ENCODE measurements around the gene LAMA2.

- TF ChIP-seq, protein P1, sequence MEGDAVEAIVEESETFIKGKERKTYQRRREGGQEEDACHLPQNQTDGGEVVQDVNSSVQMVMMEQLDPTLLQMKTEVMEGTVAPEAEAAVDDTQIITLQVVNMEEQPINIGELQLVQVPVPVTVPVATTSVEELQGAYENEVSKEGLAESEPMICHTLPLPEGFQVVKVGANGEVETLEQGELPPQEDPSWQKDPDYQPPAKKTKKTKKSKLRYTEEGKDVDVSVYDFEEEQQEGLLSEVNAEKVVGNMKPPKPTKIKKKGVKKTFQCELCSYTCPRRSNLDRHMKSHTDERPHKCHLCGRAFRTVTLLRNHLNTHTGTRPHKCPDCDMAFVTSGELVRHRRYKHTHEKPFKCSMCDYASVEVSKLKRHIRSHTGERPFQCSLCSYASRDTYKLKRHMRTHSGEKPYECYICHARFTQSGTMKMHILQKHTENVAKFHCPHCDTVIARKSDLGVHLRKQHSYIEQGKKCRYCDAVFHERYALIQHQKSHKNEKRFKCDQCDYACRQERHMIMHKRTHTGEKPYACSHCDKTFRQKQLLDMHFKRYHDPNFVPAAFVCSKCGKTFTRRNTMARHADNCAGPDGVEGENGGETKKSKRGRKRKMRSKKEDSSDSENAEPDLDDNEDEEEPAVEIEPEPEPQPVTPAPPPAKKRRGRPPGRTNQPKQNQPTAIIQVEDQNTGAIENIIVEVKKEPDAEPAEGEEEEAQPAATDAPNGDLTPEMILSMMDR (IDR thresholded peaks at IDR 0.05; ENCODE audit: poor library complexity): no peak
- TF ChIP-seq EZH2 (IDR thresholded peaks at IDR 0.05; ENCODE audit: borderline replicate concordance): no peak
- no peak for TF ChIP-seq EZH2phosphoT487 (IDR thresholded peaks at IDR 0.05; ENCODE audit: low read depth, severe bottlenecking, unreplicated experiment)
Measured at GRCh38 chr6:129536271-129536670, 653.3 kb downstream of the LAMA2 start.
